ENCODE data around the gene DNAAF6. TPM values are rescaled to one million over a fixed set of nuclear protein-coding genes. Genes with fewer than 3 reads are reported as not detected.

The DNAAF6 gene
- polyA plus RNA-seq, 1 donor from 2014 or later = not detected

- Histone ChIP-seq H3K4me2 (ENCODE audit: low read length) (no peak overlapping the region), H3K9ac (ENCODE audit: low read length) (no peak overlapping the region), H3K9me3 (ENCODE audit: low read length) (no peaks in the 10 kb centered on the region), H4K20me1 (ENCODE audit: insufficient read depth) (no peaks in the 10 kb centered on the region), H3K36me3 (ENCODE audit: insufficient read depth, low read length) (no peaks in the 10 kb centered on the region), H3K9me2 (ENCODE audit: insufficient read depth, low read length) (no peaks in the 10 kb centered on the region), H3K27ac (ENCODE audit: low read length) (no peak overlapping the region), H3K79me2 (replicated peaks; ENCODE audit: insufficient read depth, low read length) (no peaks in the 10 kb centered on the region), H2AFZ (ENCODE audit: low read depth, low read length) (no peak overlapping the region), H3K4me3 (ENCODE audit: low read length) (no peak overlapping the region), H3K27me3 (ENCODE audit: insufficient read depth, low read depth, low read length) (no peaks in the 10 kb centered on the region), H3F3A (ENCODE audit: insufficient read depth, low read length, poor library complexity, severe bottlenecking) (no peaks in the 10 kb centered on the region)
- TF ChIP-seq, protein P1, sequence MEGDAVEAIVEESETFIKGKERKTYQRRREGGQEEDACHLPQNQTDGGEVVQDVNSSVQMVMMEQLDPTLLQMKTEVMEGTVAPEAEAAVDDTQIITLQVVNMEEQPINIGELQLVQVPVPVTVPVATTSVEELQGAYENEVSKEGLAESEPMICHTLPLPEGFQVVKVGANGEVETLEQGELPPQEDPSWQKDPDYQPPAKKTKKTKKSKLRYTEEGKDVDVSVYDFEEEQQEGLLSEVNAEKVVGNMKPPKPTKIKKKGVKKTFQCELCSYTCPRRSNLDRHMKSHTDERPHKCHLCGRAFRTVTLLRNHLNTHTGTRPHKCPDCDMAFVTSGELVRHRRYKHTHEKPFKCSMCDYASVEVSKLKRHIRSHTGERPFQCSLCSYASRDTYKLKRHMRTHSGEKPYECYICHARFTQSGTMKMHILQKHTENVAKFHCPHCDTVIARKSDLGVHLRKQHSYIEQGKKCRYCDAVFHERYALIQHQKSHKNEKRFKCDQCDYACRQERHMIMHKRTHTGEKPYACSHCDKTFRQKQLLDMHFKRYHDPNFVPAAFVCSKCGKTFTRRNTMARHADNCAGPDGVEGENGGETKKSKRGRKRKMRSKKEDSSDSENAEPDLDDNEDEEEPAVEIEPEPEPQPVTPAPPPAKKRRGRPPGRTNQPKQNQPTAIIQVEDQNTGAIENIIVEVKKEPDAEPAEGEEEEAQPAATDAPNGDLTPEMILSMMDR (IDR thresholded peaks at IDR 0.05; ENCODE audit: poor library complexity, severe bottlenecking) = no peak
- TF ChIP-seq EP300 (conservative IDR thresholded peaks at IDR 0.05; ENCODE audit: poor library complexity, severe bottlenecking) (no peak), SMC3 (conservative IDR thresholded peaks at IDR 0.05; ENCODE audit: poor library complexity) (no peak), POLR2AphosphoS5 (IDR thresholded peaks at IDR 0.05) (no peak), MXI1 (conservative IDR thresholded peaks at IDR 0.05; ENCODE audit: poor library complexity, severe bottlenecking) (no peak), TAF1 (IDR thresholded peaks at IDR 0.05; ENCODE audit: low read depth) (no peak), EZH2 (IDR thresholded peaks at IDR 0.05; ENCODE audit: borderline replicate concordance, insufficient read depth, low read length, poor library complexity, severe bottlenecking) (no peak), RAD21 (conservative IDR thresholded peaks at IDR 0.05) (no peak)
- TF ChIP-seq, protein P2, sequence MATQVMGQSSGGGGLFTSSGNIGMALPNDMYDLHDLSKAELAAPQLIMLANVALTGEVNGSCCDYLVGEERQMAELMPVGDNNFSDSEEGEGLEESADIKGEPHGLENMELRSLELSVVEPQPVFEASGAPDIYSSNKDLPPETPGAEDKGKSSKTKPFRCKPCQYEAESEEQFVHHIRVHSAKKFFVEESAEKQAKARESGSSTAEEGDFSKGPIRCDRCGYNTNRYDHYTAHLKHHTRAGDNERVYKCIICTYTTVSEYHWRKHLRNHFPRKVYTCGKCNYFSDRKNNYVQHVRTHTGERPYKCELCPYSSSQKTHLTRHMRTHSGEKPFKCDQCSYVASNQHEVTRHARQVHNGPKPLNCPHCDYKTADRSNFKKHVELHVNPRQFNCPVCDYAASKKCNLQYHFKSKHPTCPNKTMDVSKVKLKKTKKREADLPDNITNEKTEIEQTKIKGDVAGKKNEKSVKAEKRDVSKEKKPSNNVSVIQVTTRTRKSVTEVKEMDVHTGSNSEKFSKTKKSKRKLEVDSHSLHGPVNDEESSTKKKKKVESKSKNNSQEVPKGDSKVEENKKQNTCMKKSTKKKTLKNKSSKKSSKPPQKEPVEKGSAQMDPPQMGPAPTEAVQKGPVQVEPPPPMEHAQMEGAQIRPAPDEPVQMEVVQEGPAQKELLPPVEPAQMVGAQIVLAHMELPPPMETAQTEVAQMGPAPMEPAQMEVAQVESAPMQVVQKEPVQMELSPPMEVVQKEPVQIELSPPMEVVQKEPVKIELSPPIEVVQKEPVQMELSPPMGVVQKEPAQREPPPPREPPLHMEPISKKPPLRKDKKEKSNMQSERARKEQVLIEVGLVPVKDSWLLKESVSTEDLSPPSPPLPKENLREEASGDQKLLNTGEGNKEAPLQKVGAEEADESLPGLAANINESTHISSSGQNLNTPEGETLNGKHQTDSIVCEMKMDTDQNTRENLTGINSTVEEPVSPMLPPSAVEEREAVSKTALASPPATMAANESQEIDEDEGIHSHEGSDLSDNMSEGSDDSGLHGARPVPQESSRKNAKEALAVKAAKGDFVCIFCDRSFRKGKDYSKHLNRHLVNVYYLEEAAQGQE (IDR thresholded peaks at IDR 0.05; ENCODE audit: borderline replicate concordance) = no peak
Observed at GRCh38 chrX:107288676-107289075, 82.3 kb downstream of the DNAAF6 start.

- Histone ChIP-seq H3K9me2 (ENCODE audit: insufficient read depth, low read length) (no peaks in the 10 kb centered on the region), H3F3A (ENCODE audit: insufficient read depth, low read length, poor library complexity, severe bottlenecking) (no peaks in the 10 kb centered on the region), H3K4me3 (ENCODE audit: low read length) (no peak overlapping the region), H3K27ac (ENCODE audit: low read length) (no peak overlapping the region), H3K9me3 (ENCODE audit: low read length) (no peaks in the 10 kb centered on the region), H3K4me2 (ENCODE audit: low read length) (no peak overlapping the region), H2AFZ (ENCODE audit: low read depth, low read length) (no peak overlapping the region), H3K27me3 (ENCODE audit: insufficient read depth, low read depth, low read length) (no peaks in the 10 kb centered on the region), H3K9ac (ENCODE audit: low read length) (no peak overlapping the region), H4K20me1 (ENCODE audit: insufficient read depth) (no peaks in the 10 kb centered on the region), H3K79me2 (replicated peaks; ENCODE audit: insufficient read depth, low read length) (no peaks in the 10 kb centered on the region), H3K36me3 (ENCODE audit: insufficient read depth, low read length) (no peaks in the 10 kb centered on the region)
- no peak for TF ChIP-seq POLR2AphosphoS5 (IDR thresholded peaks at IDR 0.05)
- TF ChIP-seq TAF1 (IDR thresholded peaks at IDR 0.05; ENCODE audit: low read depth) = no peak
- TF ChIP-seq, protein P1 (IDR thresholded peaks at IDR 0.05; ENCODE audit: poor library complexity, severe bottlenecking) = no peak
- TF ChIP-seq SMC3 (conservative IDR thresholded peaks at IDR 0.05; ENCODE audit: poor library complexity) = no peak
- TF ChIP-seq MXI1 (conservative IDR thresholded peaks at IDR 0.05; ENCODE audit: poor library complexity, severe bottlenecking) = no peak
- TF ChIP-seq, protein P2 (IDR thresholded peaks at IDR 0.05; ENCODE audit: borderline replicate concordance) = no peak
- TF ChIP-seq EP300 (conservative IDR thresholded peaks at IDR 0.05; ENCODE audit: poor library complexity, severe bottlenecking) = no peak
- TF ChIP-seq EZH2 (IDR thresholded peaks at IDR 0.05; ENCODE audit: borderline replicate concordance, insufficient read depth, low read length, poor library complexity, severe bottlenecking) = no peak
- no peak for TF ChIP-seq RAD21 (conservative IDR thresholded peaks at IDR 0.05)
Observed at GRCh38 chrX:107290019-107290418, 83.6 kb downstream of the DNAAF6 start.
